ENCODE results near the gene NOP56. TPM values are rescaled to one million over a fixed set of nuclear protein-coding genes. Genes with fewer than 3 reads are reported as not detected.

Gene NOP56, protein sequence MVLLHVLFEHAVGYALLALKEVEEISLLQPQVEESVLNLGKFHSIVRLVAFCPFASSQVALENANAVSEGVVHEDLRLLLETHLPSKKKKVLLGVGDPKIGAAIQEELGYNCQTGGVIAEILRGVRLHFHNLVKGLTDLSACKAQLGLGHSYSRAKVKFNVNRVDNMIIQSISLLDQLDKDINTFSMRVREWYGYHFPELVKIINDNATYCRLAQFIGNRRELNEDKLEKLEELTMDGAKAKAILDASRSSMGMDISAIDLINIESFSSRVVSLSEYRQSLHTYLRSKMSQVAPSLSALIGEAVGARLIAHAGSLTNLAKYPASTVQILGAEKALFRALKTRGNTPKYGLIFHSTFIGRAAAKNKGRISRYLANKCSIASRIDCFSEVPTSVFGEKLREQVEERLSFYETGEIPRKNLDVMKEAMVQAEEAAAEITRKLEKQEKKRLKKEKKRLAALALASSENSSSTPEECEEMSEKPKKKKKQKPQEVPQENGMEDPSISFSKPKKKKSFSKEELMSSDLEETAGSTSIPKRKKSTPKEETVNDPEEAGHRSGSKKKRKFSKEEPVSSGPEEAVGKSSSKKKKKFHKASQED
- polyA plus RNA-seq (2012; ENCODE audit: low read depth, missing spikeins) = 297 TPM

DNA sequence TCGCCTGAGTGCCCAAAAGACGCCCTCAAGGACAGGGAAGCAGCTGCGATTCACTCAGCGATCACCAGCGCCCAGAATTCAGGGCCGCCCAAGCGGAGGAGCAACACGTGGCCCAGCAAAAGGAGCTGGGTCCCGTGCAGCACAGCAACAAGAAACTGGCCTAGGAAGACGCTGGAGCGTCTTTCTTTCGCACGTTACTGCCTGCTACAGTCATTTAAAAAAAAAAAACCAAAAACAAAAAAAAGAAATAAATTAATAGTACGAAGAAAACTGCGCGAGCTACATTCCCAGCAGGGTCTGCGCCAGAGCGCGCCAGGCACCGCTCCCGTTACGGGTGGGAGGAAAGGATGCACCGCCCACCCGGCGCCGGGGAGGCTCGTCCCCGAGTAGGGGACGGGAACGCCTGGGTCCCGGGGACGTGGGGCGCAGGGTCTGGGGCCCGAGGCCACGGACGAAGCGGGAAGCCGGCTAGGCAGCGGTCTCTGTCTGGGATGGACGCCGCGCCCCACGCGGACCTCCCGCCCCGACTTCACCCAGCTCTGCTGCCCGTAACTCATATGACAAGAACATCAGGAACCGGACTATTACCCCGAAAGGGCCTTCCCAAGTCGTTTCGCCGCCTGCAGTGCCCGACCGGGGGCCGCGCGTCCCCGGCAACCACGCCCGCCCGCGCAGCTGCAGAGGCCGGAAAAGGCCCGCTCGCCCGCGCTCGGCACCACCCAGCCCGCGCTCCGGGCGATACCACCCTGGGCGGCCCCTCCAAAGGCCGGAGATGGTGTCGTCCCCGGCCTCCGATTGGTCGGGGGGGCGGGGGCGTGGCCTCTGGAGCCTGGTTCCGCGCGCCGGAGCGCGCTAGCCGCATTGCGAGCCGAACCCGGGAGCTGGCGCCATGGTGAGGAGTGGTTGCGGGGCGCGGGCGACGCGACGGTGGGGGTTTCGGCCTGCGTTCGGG, at the start of gene NOP56:
Gene NOP56 (plus strand): TSS at position 861 of the 952 bp plus-strand sequence. CDS start 29 bp downstream, at position 890.
- DNase-seq (ENCODE audit: insufficient read length, low spot score) = peak; percentile 84
- TF ChIP-seq POLR2AphosphoS5 (IDR thresholded peaks at IDR 0.05; ENCODE audit: low read depth, low read length) (peak; percentile 96), POLR2A (IDR thresholded peaks at IDR 0.05; ENCODE audit: low read depth, low read length) (peak; percentile 96), TAF1 (IDR thresholded peaks at IDR 0.05; ENCODE audit: low read depth, low read length) (peak; percentile 96), SPI1 (IDR thresholded peaks at IDR 0.05; ENCODE audit: low read depth, low read length) (no peak), POU2F2 (IDR thresholded peaks at IDR 0.05; ENCODE audit: low read depth, low read length) (peak; percentile 63; the same call in 1 of the 2 replicates), PAX5 (IDR thresholded peaks at IDR 0.05; ENCODE audit: insufficient read depth, low read length, severe bottlenecking) (no peak)
- peak; percentile 94 for FAIRE-seq

DNA sequence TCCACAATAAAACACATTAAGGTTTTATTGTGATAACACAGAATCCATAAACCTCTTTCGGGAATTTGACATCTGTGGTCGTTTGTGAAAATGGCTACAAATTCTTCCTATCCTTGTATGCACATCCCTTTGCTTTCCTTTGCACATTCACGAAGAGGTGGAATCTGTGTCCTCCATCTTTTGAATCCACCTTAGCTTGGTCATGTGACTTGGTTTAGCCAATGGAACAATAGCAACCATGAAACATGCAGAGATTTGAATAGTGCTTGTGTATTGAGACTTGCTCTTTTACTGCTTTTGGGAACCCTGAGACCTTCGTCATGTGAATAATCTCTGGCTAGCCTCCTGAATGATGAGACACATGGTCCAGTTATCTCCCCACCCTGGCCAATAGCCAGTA, 49.7 kb upstream of the NOP56 start:
- FAIRE-seq (no peak), DNase-seq (ENCODE audit: insufficient read length, low spot score) (no peak)
- no peak for TF ChIP-seq SPI1 (IDR thresholded peaks at IDR 0.05; ENCODE audit: low read depth, low read length)
- no peak for TF ChIP-seq POLR2AphosphoS5 (IDR thresholded peaks at IDR 0.05; ENCODE audit: low read depth, low read length)
- TF ChIP-seq POU2F2 (IDR thresholded peaks at IDR 0.05; ENCODE audit: low read depth, low read length) = no peak
- no peak for TF ChIP-seq TAF1 (IDR thresholded peaks at IDR 0.05; ENCODE audit: low read depth, low read length)
- no peak for TF ChIP-seq POLR2A (IDR thresholded peaks at IDR 0.05; ENCODE audit: low read depth, low read length)
- no peak for TF ChIP-seq PAX5 (IDR thresholded peaks at IDR 0.05; ENCODE audit: insufficient read depth, low read length, severe bottlenecking)

DNA sequence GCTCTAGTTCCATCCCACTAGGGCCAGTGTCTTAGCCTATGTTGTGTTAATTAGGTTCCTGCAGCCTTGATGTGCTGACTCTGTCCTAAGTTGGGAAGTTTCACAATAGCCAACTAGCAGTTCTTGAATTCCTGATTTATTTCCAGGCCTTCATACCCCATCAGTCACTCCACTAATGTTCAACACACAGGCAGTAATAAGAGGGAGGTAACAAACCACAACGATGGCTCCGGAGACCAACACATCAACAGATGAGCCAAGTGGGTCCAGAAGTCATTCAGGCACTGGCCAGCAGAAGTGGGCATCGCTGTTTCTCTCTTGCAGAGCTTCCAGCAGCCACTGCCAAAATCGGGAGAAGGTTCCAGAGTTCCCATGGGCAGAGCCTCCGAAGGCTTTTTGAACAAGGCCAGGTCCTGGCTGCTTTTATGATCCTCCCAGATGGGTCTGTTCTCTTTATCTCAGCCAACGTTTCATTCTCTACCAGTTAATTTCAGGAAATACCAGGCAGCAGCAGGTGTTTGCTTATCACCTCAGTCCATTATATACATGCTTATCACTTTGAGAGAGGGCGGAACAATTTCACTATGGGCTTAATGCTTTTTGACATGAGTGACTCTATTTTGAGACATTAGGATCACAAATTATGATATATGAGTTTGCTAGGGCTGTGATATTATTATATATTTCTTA, 48.5 kb upstream of the NOP56 start:
- TF ChIP-seq POLR2AphosphoS5 (IDR thresholded peaks at IDR 0.05; ENCODE audit: low read depth, low read length) = no peak
- DNase-seq (ENCODE audit: insufficient read length, low spot score) = no peak
- FAIRE-seq = no peak

DNA sequence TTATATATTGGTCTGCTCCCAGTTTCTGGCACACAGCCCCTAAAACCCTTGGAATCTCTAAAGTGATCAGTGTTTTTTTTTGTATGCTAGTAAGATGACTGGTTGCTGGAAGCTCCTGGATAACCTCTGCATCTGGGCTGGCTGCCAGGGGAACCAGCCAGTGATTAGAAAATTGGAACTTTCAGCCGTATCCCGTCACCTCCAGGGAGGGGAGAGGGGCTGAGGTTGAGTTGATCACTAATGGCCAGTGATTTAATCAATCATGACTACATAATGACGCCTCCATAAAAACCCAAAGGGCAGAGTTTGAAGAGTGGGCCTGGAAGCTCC, 48.0 kb upstream of the NOP56 start:
- no peak for FAIRE-seq
- TF ChIP-seq TAF1 (IDR thresholded peaks at IDR 0.05; ENCODE audit: low read depth, low read length) (no peak), PAX5 (IDR thresholded peaks at IDR 0.05; ENCODE audit: insufficient read depth, low read length, severe bottlenecking) (no peak), POU2F2 (IDR thresholded peaks at IDR 0.05; ENCODE audit: low read depth, low read length) (no peak), POLR2AphosphoS5 (IDR thresholded peaks at IDR 0.05; ENCODE audit: low read depth, low read length) (no peak), SPI1 (IDR thresholded peaks at IDR 0.05; ENCODE audit: low read depth, low read length) (no peak), POLR2A (IDR thresholded peaks at IDR 0.05; ENCODE audit: low read depth, low read length) (no peak)
- no peak for DNase-seq (ENCODE audit: insufficient read length, low spot score)

DNA sequence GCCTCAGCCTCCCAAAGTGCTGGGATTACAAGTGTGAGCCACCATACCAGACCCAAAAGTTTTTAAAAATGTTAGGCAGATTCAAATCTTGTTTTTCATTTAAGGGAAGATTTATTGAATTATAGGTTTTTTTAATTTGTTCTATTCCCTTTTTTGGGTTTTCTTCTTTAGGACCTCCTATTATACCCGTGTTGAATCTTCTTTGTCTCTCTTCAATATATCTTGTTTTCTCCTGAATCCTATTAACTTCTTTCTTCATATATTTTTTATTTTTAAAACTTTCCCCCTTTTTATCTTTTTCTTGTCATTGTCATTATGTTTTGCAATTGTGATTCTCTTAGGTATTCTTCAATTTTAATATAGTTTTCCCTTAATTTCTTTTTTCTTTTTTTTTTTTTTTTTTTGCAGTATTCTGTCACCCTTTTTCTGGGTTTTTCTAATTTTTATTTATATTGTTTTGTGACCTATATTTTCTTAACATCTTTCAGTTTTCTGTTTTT, 45.9 kb upstream of the NOP56 start:
- TF ChIP-seq SPI1 (IDR thresholded peaks at IDR 0.05; ENCODE audit: low read depth, low read length) (no peak), POU2F2 (IDR thresholded peaks at IDR 0.05; ENCODE audit: low read depth, low read length) (no peak), POLR2AphosphoS5 (IDR thresholded peaks at IDR 0.05; ENCODE audit: low read depth, low read length) (no peak), TAF1 (IDR thresholded peaks at IDR 0.05; ENCODE audit: low read depth, low read length) (no peak), PAX5 (IDR thresholded peaks at IDR 0.05; ENCODE audit: insufficient read depth, low read length, severe bottlenecking) (no peak), POLR2A (IDR thresholded peaks at IDR 0.05; ENCODE audit: low read depth, low read length) (no peak)
- DNase-seq (ENCODE audit: insufficient read length, low spot score) = no peak
- no peak for FAIRE-seq

DNA sequence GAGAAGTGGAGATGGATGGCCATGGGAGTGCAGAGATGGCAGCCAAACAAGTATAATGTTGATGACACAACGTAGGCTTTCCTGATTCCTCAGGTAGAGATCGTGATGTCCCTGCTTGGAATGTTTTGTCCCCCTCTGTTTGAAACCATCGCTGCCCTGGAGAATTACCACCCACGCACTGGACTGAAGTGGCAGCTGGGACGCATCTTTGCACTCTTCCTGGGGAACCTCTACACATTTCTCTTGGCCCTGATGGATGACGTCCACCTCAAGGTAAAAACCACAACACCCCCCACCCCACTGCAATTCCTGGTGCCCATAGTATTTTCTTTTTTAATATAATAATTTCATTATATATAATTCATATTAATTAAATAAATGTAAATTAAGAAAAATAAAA, 42.1 kb upstream of the NOP56 start:
- TF ChIP-seq PAX5 (IDR thresholded peaks at IDR 0.05; ENCODE audit: insufficient read depth, low read length, severe bottlenecking) (no peak), POLR2AphosphoS5 (IDR thresholded peaks at IDR 0.05; ENCODE audit: low read depth, low read length) (no peak), POLR2A (IDR thresholded peaks at IDR 0.05; ENCODE audit: low read depth, low read length) (no peak), POU2F2 (IDR thresholded peaks at IDR 0.05; ENCODE audit: low read depth, low read length) (no peak), TAF1 (IDR thresholded peaks at IDR 0.05; ENCODE audit: low read depth, low read length) (no peak), SPI1 (IDR thresholded peaks at IDR 0.05; ENCODE audit: low read depth, low read length) (no peak)
- no peak for DNase-seq (ENCODE audit: insufficient read length, low spot score)

DNA sequence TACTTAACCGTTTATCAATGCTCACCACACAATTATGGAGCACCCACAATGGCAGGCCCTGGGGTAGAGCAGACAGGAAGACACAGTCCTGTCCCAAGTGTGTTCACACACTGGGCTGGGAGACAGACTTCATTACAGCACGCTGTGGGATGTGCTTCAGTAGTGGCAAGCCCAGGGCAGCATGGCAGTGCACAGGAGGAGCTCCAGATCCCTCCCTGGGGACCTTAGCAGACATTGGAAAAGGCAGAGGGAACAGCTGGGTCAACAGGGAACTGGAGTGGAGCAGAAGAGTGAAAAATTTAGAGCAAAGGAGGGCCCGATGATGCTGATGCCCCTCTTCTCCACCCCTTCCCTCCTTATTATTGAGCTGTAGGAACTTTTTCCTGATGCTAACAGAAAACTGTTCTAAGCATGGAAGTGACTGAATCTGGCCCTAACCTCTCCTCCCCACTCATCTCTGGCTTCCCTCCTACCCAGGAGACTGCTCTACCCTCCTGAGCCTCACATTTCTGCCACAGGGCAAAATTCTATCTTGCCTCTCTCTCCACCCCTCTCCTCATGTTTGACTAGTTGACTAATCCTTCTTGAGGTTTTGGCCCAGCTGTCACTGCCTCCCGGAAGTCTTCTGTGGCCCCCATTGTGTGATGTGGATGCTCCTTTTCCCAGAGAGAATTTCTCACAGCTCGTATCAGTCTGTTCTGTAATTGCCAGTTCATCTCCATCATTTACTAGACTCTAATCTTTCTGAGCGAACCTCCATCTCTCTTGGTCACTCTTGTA, 41.3 kb upstream of the NOP56 start:
- FAIRE-seq = no peak
- no peak for DNase-seq (ENCODE audit: insufficient read length, low spot score)
- TF ChIP-seq PAX5 (IDR thresholded peaks at IDR 0.05; ENCODE audit: insufficient read depth, low read length, severe bottlenecking) (no peak), POU2F2 (IDR thresholded peaks at IDR 0.05; ENCODE audit: low read depth, low read length) (no peak), SPI1 (IDR thresholded peaks at IDR 0.05; ENCODE audit: low read depth, low read length) (no peak), POLR2A (IDR thresholded peaks at IDR 0.05; ENCODE audit: low read depth, low read length) (no peak), TAF1 (IDR thresholded peaks at IDR 0.05; ENCODE audit: low read depth, low read length) (no peak), POLR2AphosphoS5 (IDR thresholded peaks at IDR 0.05; ENCODE audit: low read depth, low read length) (no peak)

More for the DNA sequence above, 42.1 kb upstream of the NOP56 start:
- FAIRE-seq = no peak

DNA sequence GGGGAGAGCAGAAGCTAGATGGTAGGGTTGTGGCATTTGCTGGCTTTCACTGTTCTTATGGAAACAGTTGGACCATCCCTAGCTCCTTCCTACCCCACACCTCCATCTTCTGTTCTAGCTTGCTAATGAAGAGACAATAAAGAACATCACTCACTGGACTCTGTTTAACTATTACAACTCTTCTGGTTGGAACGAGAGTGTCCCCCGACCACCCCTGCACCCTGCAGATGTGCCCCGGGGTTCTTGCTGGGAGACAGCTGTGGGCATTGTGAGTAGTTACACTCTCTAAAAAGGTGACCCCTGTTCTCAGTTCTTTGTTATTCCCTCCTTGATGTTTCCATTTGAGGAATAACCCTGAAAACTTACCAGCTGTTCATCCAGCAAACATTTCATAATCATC, 40.4 kb upstream of the NOP56 start:
- no peak for TF ChIP-seq POLR2AphosphoS5 (IDR thresholded peaks at IDR 0.05; ENCODE audit: low read depth, low read length)
- TF ChIP-seq PAX5 (IDR thresholded peaks at IDR 0.05; ENCODE audit: insufficient read depth, low read length, severe bottlenecking) = no peak
- no peak for TF ChIP-seq POU2F2 (IDR thresholded peaks at IDR 0.05; ENCODE audit: low read depth, low read length)
- TF ChIP-seq TAF1 (IDR thresholded peaks at IDR 0.05; ENCODE audit: low read depth, low read length) = no peak
- TF ChIP-seq SPI1 (IDR thresholded peaks at IDR 0.05; ENCODE audit: low read depth, low read length) = no peak
- TF ChIP-seq POLR2A (IDR thresholded peaks at IDR 0.05; ENCODE audit: low read depth, low read length) = no peak
- no peak for DNase-seq (ENCODE audit: insufficient read length, low spot score)
- no peak for FAIRE-seq

Measured in GM12891 (cell line).